ENCODE results near the gene ENTREP1.
"Not testable (repeated sequence)": the region's sequence is repeated elsewhere in the genome, so short reads cannot be mapped to it uniquely, and the experiment has no call there.

The ENTREP1 gene, protein sequence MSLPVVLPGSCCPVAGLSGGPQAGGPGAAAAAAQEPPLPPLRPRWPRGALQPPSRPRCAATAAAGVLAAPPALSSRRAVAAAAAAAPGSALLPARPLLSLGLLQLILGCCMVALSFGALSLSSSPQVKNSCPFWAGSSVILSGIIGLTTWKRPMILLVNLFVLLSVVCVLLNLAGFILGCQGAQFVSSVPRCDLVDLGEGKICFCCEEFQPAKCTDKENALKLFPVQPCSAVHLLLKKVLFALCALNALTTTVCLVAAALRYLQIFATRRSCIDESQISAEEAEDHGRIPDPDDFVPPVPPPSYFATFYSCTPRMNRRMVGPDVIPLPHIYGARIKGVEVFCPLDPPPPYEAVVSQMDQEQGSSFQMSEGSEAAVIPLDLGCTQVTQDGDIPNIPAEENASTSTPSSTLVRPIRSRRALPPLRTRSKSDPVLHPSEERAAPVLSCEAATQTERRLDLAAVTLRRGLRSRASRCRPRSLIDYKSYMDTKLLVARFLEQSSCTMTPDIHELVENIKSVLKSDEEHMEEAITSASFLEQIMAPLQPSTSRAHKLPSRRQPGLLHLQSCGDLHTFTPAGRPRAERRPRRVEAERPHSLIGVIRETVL

GRCh38 chr9:69324549-69325401 is at the start of gene ENTREP1:
TSS of gene ENTREP1 (plus strand) at chr9:69325215. CDS start at chr9:69325310, 95 bp downstream.
- DNase-seq = peak; percentile 21 to 24

- no peak for DNase-seq
These were observed 48.2 kb upstream of the ENTREP1 start for GRCh38 chr9:69276775-69277174.

DNA sequence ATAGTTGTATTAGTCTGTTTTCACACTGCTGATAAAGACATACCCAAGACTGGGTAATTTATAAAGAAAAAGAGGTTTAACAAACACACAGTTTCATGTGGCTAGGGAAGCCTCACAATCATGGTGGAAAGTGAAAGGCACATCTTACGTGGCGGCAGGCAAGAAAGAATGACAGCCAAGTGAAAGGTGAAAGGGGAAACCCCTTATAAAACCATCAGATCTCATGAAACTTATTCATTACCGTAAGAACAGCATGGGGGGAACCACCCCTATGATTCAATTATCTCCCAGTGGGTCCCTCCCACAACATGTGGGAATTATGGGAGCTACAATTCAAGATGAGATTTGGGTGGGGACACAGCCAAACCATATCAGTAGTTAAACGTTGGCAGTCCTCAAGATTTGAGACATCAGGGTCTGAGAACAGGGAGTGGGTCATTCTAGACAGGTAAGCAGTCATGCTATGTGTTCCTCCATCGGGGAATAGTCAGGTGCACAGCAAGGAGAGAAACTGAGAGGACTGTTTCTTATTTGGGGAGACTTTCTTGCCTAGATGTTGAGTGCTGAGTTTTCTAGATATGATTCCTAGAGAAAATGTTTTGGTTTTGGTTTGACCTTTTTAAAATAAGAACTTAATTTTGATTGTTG is 45.8 kb upstream of the ENTREP1 start:
- DNase-seq = peak; percentile 43 to 45

- DNase-seq = no peak
These were observed 45.3 kb upstream of the ENTREP1 start for GRCh38 chr9:69279733-69280132.

- no peak for DNase-seq
These were observed 42.0 kb upstream of the ENTREP1 start for GRCh38 chr9:69283003-69283402.

DNA sequence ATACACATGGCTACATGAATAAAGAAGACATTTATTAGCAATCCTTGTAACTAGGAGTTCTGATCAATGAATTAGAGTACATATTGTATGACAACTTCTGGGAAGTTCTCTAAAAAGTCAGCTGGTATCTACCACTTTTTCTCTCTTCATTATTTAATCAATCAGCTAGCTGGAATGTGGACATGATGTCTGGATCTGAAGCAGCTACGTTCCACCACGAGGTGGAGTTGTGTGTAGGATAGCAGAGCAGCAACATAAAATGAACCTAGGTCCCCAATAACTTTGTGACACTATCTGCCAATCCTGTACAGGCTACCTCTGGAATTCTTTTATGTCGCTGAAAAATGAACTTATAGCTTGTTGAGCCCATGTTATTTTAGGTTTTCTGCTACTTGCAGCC is 32.9 kb upstream of the ENTREP1 start:
- DNase-seq = no peak

GRCh38 chr9:69293156-69293555 is 31.9 kb upstream of the ENTREP1 start:
- no peak for DNase-seq

- no peak for DNase-seq
These were observed 29.0 kb upstream of the ENTREP1 start for GRCh38 chr9:69295872-69296552.

DNA sequence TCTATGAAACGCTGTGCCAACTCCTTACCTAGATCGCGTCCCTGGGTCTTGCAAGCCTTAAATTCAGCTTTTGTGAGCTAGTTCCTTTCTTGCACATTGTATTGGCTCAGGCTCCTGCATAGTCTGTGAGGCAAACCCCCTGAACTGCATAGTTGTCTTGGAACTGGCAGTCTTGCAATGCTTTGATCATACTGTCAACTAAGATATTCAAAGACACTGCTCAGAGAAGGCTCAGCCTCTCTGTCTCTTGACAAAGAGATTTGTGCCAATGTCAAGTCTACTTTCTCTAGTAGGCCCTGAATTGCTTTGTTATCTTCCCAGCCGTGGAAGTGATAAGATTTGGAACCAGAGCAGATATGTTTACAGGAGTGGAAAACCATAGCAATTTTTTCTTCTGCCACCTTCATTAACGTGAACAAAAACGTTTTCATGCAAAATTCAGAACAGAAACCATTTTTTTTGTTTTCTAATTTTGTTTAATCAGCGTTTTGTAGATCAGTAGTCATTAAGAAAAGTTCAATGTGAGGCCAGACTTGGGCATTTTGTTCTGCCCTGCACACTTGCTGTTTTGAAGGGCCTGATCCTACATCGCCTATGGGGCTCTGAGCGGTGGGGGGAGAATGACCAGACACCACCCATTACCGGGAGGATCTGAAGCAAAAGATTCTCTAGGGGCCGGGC is 27.6 kb upstream of the ENTREP1 start:
- DNase-seq = no peak

DNA sequence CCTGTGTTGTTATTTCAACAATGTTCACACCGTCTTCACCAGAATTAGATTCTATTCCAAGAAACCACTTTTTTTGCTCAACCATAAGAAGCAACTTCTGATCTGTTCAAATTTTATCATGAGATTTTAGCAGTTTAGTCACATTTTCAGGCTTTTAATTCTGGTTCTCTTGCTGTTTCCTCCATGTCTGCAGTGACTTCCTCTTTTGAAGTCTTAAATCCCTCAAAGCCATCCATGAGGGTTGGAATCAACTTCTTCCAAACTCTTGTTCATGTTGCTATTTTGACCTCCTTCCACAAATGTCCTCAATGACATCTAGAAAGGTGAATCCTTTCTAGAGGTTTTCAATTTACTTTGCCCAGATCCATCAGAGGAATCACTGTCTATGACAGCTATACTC is 25.7 kb upstream of the ENTREP1 start:
- no peak for DNase-seq

GRCh38 chr9:69299826-69300225 is 25.2 kb upstream of the ENTREP1 start:
- DNase-seq = no peak

DNA sequence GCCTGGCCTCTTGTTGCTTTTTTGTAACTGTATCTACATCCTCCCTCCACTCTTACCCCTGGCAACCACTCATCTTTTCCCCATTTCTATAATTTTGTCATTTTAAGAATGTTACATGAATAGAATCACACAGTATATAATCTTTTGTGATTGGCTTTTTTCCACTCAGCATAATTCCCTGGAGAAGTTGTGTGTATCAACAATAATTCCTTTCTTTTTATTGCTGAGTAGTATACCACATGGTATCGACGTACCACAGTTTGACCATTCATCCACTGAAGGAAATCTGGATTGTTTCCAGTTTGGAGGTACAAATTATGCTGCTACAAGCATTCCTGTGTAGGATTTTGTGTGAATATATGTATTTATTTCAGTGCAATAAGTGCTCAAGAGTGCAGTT is 21.7 kb upstream of the ENTREP1 start:
- DNase-seq = no peak

GRCh38 chr9:69306895-69307445 is 18.0 kb upstream of the ENTREP1 start:
- DNase-seq = not testable (repeated sequence)

GRCh38 chr9:69307446-69308205 is 17.4 kb upstream of the ENTREP1 start:
- no peak for DNase-seq

DNA sequence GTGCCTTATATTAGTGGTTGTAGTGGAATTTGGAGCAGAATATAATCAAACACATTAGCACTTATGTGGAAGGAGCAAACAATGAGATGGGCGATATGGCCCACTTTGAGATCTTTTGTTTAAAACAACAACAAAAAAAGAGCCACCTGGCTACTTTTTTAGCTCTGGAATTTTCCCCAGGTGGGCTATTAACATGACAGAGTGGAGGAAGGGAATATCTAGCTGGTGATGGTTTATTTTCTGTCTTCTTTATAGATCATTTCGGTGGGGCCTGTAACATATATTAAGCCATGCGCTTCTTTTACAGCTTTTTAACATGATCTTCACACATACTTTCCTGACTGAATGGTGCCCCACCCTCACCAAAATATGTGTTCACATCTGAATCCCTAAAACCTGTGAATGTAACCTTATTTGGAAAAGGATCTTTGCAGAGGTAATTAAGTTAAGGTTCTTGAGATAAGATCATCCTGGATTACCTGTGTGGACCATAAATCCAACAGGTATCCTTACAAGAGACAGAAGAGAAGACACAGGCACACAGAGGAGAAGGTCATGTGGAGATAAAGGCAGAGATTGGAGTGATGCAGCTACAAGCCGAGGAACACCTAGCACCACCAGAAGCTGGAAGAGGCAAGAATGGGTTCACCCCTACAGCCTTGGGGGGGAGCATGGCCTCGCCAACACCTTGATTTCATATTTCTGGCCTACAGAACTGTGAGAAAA is 16.6 kb upstream of the ENTREP1 start:
- DNase-seq = no peak

DNA sequence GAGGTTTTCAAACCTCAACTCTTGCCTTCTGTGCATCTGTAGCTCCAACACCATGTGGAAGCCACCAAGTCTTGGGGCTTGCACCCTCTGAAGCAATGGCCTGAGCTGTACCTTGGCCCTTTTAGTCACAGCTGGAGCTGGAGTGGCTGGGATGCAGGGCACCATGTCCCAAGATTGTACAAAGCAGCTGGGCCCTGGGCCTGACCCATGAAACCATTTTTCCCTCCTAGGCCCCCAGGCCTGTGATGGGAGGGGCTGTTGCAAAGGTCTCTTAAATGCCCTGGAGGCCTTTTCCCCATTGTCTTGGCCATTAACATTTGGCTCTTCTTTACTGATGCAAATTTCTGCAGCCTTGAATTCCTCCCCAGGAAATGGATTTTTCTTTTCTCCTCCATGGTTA is 11.8 kb upstream of the ENTREP1 start:
- no peak for DNase-seq

DNA sequence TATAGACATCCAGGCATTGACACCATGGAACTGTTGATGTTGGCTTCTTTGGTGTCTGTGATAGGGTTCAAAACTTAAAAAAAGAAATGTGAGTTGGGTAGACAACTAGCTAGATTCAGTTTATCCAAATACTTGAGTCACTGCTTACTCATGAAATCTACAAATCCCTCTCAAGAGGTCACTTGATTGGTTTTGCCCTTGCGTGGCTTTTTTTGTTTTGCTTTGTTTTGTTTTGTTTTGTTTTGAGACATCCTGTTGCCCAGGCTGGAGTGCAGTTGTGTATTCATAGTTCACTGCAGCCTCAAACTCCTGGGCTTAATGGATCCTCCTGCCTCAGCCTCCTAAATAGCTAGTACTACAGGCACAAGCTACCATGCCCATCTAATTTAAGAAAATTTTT is 10.5 kb upstream of the ENTREP1 start:
- DNase-seq = no peak

GRCh38 chr9:69317081-69317480 is 7.9 kb upstream of the ENTREP1 start:
- DNase-seq = no peak

GRCh38 chr9:69317894-69318293 is 7.1 kb upstream of the ENTREP1 start:
- DNase-seq = peak; percentile 55 to 59
